OCI-M1 (cell line): Measurements from ENCODE around the gene ZNF296.
A peak's percentile ranks its signal among the peaks of the same experiment; 100 is the strongest.
"Not testable (repeated sequence)": the region's sequence is repeated elsewhere in the genome, so short reads cannot be mapped to it uniquely, and the experiment has no call there.

ENCODE experiments used
- DNase-seq: peaks from one replicate; lab custom pipeline; 2025; lab: John Stamatoyannopoulos, UW

Gene ZNF296

GRCh38 chr19:45076029-45076850, at the start of gene ZNF296:
TSS of gene ZNF296 (minus strand) at chr19:45076478. CDS start at chr19:45076373, 105 bp downstream.
- DNase-seq: peak; percentile 94

- no peak for DNase-seq
Observed at GRCh38 chr19:45125360-45125759, 49.1 kb upstream of the ZNF296 start.

GRCh38 chr19:45124021-45124420, 47.7 kb upstream of the ZNF296 start:
- no peak for DNase-seq

GRCh38 chr19:45123440-45123850, 47.2 kb upstream of the ZNF296 start:
- no peak for DNase-seq

GRCh38 chr19:45122832-45123231, 46.6 kb upstream of the ZNF296 start:
- no peak for DNase-seq

GRCh38 chr19:45121827-45122345, 45.6 kb upstream of the ZNF296 start:
- DNase-seq: no peak

- DNase-seq: no peak
Observed at GRCh38 chr19:45119582-45119981, 43.3 kb upstream of the ZNF296 start.

- not testable (repeated sequence) for DNase-seq
Observed at GRCh38 chr19:45118591-45119355, 42.5 kb upstream of the ZNF296 start.

- DNase-seq: no peak
Observed at GRCh38 chr19:45118106-45118505, 41.8 kb upstream of the ZNF296 start.

- no peak for DNase-seq
Observed at GRCh38 chr19:45117671-45118070, 41.4 kb upstream of the ZNF296 start.

GRCh38 chr19:45117167-45117594, 40.9 kb upstream of the ZNF296 start:
- peak; percentile 60 for DNase-seq

- no peak for DNase-seq
Observed at GRCh38 chr19:45115809-45116615, 39.7 kb upstream of the ZNF296 start.

- no peak for DNase-seq
Observed at GRCh38 chr19:45114116-45114515, 37.8 kb upstream of the ZNF296 start.

- no peak for DNase-seq
Observed at GRCh38 chr19:45113628-45114027, 37.4 kb upstream of the ZNF296 start.

GRCh38 chr19:45112111-45112827, 36.0 kb upstream of the ZNF296 start:
- no peak for DNase-seq

GRCh38 chr19:45110851-45111266, 34.6 kb upstream of the ZNF296 start:
- DNase-seq: peak; percentile 20

GRCh38 chr19:45107621-45108150, 31.4 kb upstream of the ZNF296 start:
- no peak for DNase-seq

- not testable (repeated sequence) for DNase-seq
Observed at GRCh38 chr19:45106363-45106762, 30.1 kb upstream of the ZNF296 start.

- no peak for DNase-seq
Observed at GRCh38 chr19:45104658-45105349, 28.5 kb upstream of the ZNF296 start.
